ENCODE measurements around the gene RAB11FIP5.

RAB11FIP5 gene

GRCh38 chr2:73033142-73033765, 79.5 kb downstream of the RAB11FIP5 start:
- no peak for DNase-seq (ENCODE audit: low spot score)

- DNase-seq (ENCODE audit: low spot score): no peak
Observed at GRCh38 chr2:73032702-73033097, 80.0 kb downstream of the RAB11FIP5 start.

- no peak for DNase-seq (ENCODE audit: low spot score)
Observed at GRCh38 chr2:73031725-73032701, 80.7 kb downstream of the RAB11FIP5 start.

GRCh38 chr2:73031095-73031678, 81.6 kb downstream of the RAB11FIP5 start:
- no peak for DNase-seq (ENCODE audit: low spot score)

GRCh38 chr2:73028841-73029240, 83.9 kb downstream of the RAB11FIP5 start:
- DNase-seq (ENCODE audit: low spot score): no peak

GRCh38 chr2:73027340-73027739, 85.4 kb downstream of the RAB11FIP5 start:
- no peak for DNase-seq (ENCODE audit: low spot score)

- DNase-seq (ENCODE audit: low spot score): no peak
Observed at GRCh38 chr2:73023497-73023896, 89.3 kb downstream of the RAB11FIP5 start.
